ENCODE results near the gene UAP1L1. TPM values are rescaled to one million over a fixed set of nuclear protein-coding genes. Genes with fewer than 3 reads are reported as not detected.

The UAP1L1 gene
- total and polyA plus RNA-seq, 2 experiments from 2014 or later: 2.5 to 8.1 TPM

GRCh38 chr9:137041124-137041523 lies 36.2 kb upstream of the UAP1L1 start (continued):
- no peak for TF ChIP-seq ZNF462 (CRISPR knock-in tag; IDR thresholded peaks at IDR 0.05)
- TF ChIP-seq REST (IDR thresholded peaks at IDR 0.05; ENCODE audit: unreplicated experiment): no peak
- TF ChIP-seq POLR2AphosphoS5 (IDR thresholded peaks at IDR 0.05; ENCODE audit: low read depth): no peak

Data from GM23338 (cell line).